Left lobe of liver (tissue), 2 donors: ENCODE data around the gene RSRP1. TPM values are rescaled to one million over a fixed set of nuclear protein-coding genes. Genes with fewer than 3 reads are reported as not detected.
"Not testable (repeated sequence)": the region's sequence is repeated elsewhere in the genome, so short reads cannot be mapped to it uniquely, and the experiment has no call there.

Source experiments
- ATAC-seq: fragments of 200-7000 bp; cut with Tn5 transposase; one replicate; pipeline ENCODE4 v1.9.1; 2020; ENCODE audit warnings: mild to moderate bottlenecking, moderate library complexity
- DNase-seq: peaks from one replicate; pipeline ENCODE4 v3.0.0-alpha.2; 2020; ENCODE audit warnings: low spot score
- total RNA-seq: library from RNA; stranded (reverse); gene quantifications from one replicate; pipeline ENCODE4 v1.2.1, GENCODE V29; 2021
- donor health status: DM: no; HTN: no; CAD: no; lungs with moderate emphysema.
- donor health status: DM: no; HTN: yes; CAD: no.

RSRP1 gene
- total RNA-seq, 1 donor from 2014 or later = 64.9 TPM

- peak; percentile 58 for ATAC-seq
- not testable (repeated sequence) for DNase-seq
These were observed 12.6 kb upstream of the RSRP1 start for GRCh38 chr1:25259813-25260212.

DNA sequence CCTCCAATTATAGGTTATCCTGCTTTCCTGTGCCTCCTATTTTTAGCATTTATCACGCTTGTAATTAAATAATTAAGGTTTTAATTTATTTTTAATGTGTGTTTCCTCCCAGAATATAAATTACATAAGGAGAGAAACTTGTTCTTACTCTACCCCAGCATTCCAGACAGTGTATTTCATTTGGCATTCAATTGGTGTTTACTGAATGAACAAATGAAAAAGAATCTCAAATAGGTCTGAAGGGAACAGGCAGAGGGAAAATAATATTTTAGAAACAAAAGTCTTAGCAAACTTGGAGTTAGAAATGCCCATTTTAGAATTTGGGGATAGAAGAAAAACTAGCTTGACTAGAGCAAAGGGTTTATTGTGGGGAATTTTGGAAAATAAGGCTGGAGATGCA lies 9.9 kb upstream of the RSRP1 start:
- no peak for DNase-seq
- no peak for ATAC-seq

GRCh38 chr1:25256578-25256965 lies 9.3 kb upstream of the RSRP1 start:
- ATAC-seq (no peak), DNase-seq (no peak)

DNA sequence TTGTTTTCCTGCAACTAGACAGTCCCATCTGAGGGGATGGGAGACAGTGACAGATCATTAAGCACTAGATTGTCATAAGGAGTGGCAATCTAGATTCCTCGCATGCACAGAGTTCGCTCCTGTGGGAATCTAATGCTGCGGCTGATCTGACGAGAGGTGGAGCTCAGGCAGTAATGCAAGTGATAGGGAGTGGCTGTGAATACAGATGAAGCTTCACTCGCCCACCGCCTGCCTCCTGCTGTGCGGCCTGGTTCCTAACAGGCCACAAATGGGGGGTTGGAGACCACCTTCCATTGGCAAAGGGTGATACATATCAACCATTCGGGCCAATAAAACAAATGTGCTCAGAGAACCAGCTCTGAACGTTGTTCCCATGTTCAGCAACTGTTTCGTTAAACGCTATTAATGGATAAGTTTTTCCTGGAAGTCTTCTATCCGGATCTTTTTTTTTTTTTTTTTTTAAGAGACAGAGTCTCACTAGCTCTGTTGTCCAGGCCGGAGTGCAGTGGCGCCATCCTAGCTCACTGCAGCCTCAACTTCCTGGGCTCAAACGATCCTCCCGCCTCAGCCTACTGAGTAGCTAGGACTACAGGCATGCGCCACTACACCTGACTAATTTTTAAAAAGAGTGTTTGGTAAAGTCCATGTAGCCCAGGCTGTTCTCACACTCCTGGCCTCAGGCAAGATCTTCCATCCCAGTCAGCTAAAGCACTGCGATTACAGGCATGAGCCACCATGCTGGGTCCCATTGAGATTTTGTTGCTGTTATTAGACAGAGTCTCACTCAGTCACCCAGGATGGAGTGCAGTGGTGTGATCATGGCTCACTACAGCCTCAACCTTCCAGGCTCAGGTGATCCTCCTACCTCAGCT lies 8.7 kb upstream of the RSRP1 start:
- ATAC-seq (no peak), DNase-seq (no peak)

- no peak for ATAC-seq
- no peak for DNase-seq
These were observed 6.7 kb upstream of the RSRP1 start for GRCh38 chr1:25253911-25254310.

- no peak for ATAC-seq
- DNase-seq = no peak
These were observed 838 bp upstream of the RSRP1 start for GRCh38 chr1:25247829-25248754.

DNA sequence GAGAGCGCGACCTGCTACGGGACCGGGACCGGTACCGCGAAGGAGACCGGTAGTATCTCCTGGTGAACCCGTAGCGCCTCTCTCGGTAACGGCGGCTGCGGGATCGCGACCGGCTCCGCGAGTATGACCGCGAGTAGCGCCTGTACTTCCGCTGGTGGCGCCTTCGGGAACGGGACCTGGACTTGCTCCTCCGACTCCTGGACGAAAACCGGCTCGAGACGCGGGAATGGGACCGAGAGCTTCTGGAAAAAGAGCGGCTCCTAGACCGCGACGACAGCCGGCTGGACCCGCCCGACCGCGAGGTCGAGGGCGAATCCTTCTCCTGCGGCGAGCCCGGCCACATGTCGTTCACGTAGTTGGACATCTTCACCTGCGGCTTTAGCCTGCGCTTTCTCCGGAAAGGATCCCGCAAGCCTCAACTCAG lies 642 bp downstream of the RSRP1 start:
- peak; percentile 3 for ATAC-seq
- peak; percentile 58 for DNase-seq

GRCh38 chr1:25245809-25246599 lies 1.2 kb downstream of the RSRP1 start:
- peak; percentile 48 for DNase-seq
- ATAC-seq = peak; percentile 31

- no peak for ATAC-seq
- DNase-seq = peak; percentile 11
These were observed 1.9 kb downstream of the RSRP1 start for GRCh38 chr1:25245393-25245792.

GRCh38 chr1:25243907-25244306 lies 3.3 kb downstream of the RSRP1 start:
- no peak for DNase-seq
- no peak for ATAC-seq

DNA sequence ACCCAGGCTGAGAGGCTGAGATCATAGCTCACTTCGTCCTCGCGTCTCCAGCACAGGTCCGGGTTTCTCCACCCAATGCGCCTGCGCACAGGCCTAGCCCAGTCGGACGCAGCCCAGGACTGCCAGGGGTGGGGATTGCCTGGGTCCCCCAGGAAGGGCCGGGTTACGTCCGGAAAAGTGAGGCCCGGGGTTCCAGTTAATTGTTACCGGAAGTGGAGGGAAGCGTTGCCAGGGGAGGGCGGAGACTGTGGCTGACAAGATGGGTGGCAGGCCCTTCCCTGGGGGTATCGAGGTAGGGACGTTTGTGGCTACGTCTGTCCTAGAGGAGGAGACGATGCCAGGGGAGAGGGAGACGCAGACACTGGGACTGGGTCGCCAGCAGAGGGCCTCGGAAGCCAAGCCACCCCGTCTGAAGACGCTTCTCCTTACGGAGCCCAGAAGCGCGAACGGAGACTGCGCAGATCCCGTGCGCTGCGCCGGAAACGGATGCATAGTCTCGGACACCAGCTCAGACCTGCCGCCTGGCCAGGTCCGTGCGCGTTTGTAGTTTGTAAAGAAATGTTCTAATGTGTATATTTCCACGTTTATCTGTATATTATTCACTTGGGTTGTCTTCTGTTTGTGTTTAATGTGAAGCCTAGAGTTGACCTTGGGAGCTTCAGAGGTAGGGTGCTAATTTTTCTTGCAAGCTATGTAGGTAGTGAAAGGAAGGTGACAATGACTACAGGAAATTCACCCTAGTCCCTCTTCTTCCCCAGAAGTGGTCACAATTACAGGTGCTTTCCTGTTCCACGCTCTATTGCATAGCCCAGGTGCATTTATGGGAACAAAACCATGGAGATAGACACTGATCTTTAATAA lies 7.3 kb downstream of the RSRP1 start:
- ATAC-seq = peak; percentile 91
- peak; percentile 94 for DNase-seq

GRCh38 chr1:25238046-25238445 lies 9.2 kb downstream of the RSRP1 start:
- DNase-seq = peak; percentile 37

GRCh38 chr1:25236261-25236660 lies 11.0 kb downstream of the RSRP1 start:
- DNase-seq = peak; percentile 16
- ATAC-seq = not testable (repeated sequence)

More at GRCh38 chr1:25238046-25238445, 9.2 kb downstream of the RSRP1 start:
- ATAC-seq = no peak

DNA sequence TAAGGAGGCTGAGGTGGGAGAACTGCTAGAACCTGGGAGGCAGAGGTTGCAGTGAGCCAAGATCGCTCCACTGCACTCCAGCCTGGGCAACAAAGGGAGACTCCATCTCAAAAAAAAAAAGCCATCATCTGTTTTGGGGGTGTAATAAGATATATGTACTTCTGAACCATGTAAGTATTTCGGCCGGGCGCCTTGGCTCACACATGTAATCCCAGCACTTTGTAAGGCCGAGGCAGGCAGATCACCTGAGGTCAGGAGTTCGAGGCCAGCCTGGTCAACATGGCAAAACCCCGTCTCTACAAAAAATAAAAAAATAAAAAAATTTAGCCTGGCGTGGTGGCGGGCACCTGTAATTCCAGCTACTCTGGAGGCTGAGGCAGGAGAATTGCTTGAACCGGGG lies 11.8 kb downstream of the RSRP1 start:
- DNase-seq = not testable (repeated sequence)

DNA sequence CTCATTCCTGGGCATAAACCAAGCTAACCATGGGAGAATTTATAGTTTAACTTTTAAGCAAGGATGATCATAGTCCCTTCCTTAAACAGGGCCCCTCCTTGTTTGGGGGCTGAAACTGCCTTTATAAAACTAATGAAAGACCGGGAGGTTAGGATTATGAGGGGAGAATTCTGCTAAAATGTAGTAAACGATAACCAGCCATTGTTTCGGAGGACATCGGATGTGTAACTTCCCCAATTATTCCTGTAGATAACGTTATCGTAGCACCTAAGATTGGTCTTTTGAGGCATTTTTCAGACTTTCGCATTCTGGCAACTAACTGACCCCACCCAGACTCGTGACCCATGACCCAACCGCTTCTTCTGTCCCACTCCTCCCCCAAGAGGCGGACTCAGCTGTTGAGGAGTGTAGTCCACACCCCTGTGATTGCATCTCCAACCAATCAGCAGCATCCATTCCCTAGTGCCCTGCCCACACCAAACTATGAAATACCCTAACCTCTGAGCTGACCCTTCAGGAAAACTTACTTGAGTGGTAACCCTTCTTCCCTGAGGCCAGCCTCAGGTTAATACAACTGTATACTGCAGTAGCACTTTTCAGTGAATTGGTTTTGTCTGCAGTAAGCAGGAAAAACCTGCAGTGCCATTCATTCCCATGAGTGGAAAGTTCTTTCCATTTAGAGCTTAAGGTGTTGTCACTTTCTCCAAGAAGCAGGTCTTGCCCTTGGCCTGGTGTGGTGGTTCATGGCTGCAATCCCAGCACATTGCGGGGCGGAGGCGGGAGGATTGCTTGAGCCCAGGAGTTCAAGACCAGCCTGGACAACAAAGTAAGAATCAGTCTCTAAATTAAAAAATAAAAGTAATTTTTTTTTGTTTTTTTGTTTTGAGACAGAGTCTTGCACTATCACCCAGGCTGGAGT lies 14.1 kb downstream of the RSRP1 start:
- DNase-seq (peak; percentile 82), ATAC-seq (peak; percentile 90)

More for the DNA sequence above, 11.8 kb downstream of the RSRP1 start:
- ATAC-seq = not testable (repeated sequence)

GRCh38 chr1:25232027-25232865 lies 15.0 kb downstream of the RSRP1 start, which contains the start of gene SYF2:
Gene SYF2 (minus strand): TSS chr1:25232502. CDS start chr1:25232467, 35 bp downstream.
- ATAC-seq = peak; percentile 94

DNA sequence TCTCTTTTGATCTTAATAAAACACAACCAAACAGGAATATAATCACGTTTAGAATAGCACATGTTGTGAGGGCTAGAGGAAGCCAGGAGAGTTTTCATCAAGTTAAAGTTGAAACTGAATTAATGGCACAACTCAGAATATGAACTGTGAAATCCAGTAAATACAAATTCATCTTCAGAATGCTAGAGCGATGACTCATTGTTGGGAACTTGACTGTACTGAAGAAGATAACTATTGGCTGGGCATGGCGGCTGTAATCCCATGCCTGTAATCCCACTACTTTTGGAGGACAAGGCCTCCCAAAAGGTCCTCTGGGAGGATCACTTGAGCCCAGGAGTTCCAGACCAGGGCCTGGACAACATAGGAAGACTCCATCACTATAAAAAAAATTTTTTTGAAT lies 23.8 kb downstream of the RSRP1 start:
- ATAC-seq = no peak
- DNase-seq = no peak

More at GRCh38 chr1:25232027-25232865, 15.0 kb downstream of the RSRP1 start, which contains the start of gene SYF2:
- peak; percentile 87 for DNase-seq
